ENCODE results near the gene EVI5L.

DNA sequence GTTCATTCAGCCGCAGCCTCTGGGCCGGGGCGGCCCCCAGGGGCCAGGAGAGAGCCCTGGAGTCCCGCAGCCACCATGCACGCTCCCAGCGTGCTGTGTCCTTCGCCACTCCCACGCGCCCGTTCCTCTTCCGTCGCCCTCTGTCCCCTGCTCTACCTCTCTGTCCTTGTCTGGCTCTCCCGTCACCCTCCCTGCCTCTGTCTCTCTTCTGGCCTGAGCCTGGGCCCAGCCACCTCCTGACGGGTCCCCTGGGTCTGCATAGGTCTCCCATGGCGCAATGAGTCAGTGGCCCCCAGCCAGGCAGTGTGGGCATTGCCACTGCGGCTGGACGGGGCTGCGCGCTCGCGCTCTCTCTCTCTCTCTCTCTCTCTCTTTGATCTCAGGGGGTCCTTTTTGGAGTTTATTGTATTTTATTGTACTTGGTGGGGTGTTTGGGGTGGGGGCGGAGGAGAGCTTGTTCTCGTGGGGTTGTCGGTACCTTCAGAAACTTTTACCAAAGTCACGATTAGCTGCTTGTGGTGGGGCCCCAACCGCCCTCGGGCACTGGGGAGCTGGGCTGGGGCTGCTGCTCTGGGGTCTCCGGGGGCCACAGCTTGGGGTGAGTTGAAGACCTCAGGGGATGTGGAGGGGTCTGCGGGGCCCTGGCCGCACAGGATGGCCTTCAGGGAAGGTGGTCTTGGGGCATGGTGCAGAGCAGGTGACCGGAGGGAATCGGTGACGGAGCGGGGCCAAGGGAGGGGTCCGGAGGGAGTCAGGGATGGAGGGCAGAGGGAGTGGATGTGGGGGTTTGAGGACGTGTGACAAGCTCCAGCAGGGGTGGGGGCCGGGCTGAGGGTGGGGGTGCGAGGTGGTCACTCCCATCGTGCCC lies 82.9 kb downstream of the EVI5L start:
- TF ChIP-seq, protein P1, sequence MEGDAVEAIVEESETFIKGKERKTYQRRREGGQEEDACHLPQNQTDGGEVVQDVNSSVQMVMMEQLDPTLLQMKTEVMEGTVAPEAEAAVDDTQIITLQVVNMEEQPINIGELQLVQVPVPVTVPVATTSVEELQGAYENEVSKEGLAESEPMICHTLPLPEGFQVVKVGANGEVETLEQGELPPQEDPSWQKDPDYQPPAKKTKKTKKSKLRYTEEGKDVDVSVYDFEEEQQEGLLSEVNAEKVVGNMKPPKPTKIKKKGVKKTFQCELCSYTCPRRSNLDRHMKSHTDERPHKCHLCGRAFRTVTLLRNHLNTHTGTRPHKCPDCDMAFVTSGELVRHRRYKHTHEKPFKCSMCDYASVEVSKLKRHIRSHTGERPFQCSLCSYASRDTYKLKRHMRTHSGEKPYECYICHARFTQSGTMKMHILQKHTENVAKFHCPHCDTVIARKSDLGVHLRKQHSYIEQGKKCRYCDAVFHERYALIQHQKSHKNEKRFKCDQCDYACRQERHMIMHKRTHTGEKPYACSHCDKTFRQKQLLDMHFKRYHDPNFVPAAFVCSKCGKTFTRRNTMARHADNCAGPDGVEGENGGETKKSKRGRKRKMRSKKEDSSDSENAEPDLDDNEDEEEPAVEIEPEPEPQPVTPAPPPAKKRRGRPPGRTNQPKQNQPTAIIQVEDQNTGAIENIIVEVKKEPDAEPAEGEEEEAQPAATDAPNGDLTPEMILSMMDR (conservative IDR thresholded peaks at IDR 0.05 in 1 of 2, IDR thresholded peaks at IDR 0.05 in 1 of 2; ENCODE audit: low read depth in 1 of 2, low read length in 2 of 2): no peak
- no peak for TF ChIP-seq EZH2 (IDR thresholded peaks at IDR 0.05; ENCODE audit: low read length, missing control alignments)
